MCF 10A (cell line): ENCODE data around the gene CEND1. TPM values are rescaled to one million over a fixed set of nuclear protein-coding genes. Genes with fewer than 3 reads are reported as not detected.

Source experiments
- BruUV-seq: library from RNA; stranded (reverse); fragments of 400-500 nt; replicated peaks from 2 replicates; lab custom pipeline; 2021; lab: Mats Ljungman, UMichigan
- CTCF ChIA-PET: fragments of 300-600 bp; sonication (Branson Sonifier 250); formaldehyde crosslinking; extraction: SDS; loops from one replicate; lab custom pipeline; 2021; ENCODE audit warnings: antibody characterized with exemption, inconsistent platforms; lab: Yijun Ruan, JAX
- POLR2A ChIA-PET: fragments of 300-600, 350-650 bp; sonication (Branson Sonifier 250); formaldehyde crosslinking; extraction: SDS; loops from one replicate; lab custom pipeline; 2020; ENCODE audit warnings: antibody characterized with exemption, inconsistent platforms; lab: Yijun Ruan, JAX
- DNase-seq: peaks from one replicate; pipeline ENCODE4 v3.0.0-alpha.2; 2018; ENCODE audit not compliant: unreplicated experiment
- H3K27ac Mint-ChIP-seq: one replicate; pipeline ENCODE4 v1.8.0; 2022; ENCODE audit warnings: mild to moderate bottlenecking, low read depth, mixed read lengths; ENCODE audit not compliant: unreplicated experiment
- H3K27me3 Mint-ChIP-seq: one replicate; pipeline ENCODE4 v1.8.0; 2022; ENCODE audit warnings: mixed read lengths; ENCODE audit not compliant: insufficient read depth, unreplicated experiment
- H3K36me3 Mint-ChIP-seq: one replicate; pipeline ENCODE4 v1.8.0; 2022; ENCODE audit warnings: mild to moderate bottlenecking, moderate library complexity, mixed read lengths; ENCODE audit not compliant: insufficient read depth, unreplicated experiment
- H3K4me1 Mint-ChIP-seq: one replicate; pipeline ENCODE4 v1.8.0; 2022; ENCODE audit warnings: mixed read lengths; ENCODE audit not compliant: insufficient read depth, unreplicated experiment
- H3K4me3 Mint-ChIP-seq: one replicate; pipeline ENCODE4 v1.8.0; 2022; ENCODE audit warnings: mild to moderate bottlenecking, moderate library complexity, mixed read lengths; ENCODE audit not compliant: unreplicated experiment
- H3K9me3 Mint-ChIP-seq: one replicate; pipeline ENCODE4 v1.8.0; 2022; ENCODE audit warnings: mixed read lengths; ENCODE audit not compliant: unreplicated experiment
- CTCF ChIP-seq: fragments of 200-600 bp; IDR thresholded peaks from one replicate; pipeline ENCODE4 v1.8.0; 2022; ENCODE audit warnings: antibody characterized with exemption, mild to moderate bottlenecking; ENCODE audit not compliant: unreplicated experiment
- intact Hi-C: fragments of 100-400 bp; cut with micrococcal nuclease; formaldehyde crosslinking; loops from 2 replicates; pipeline ENCODE4 v1.14.1; 2022
- total RNA-seq: library from RNA; stranded (reverse); gene quantifications from 2 replicates; pipeline ENCODE4 v1.2.3, GENCODE V29; 2022

The CEND1 gene
- total RNA-seq, 1 experiment from 2014 or later, result not detected

DNA sequence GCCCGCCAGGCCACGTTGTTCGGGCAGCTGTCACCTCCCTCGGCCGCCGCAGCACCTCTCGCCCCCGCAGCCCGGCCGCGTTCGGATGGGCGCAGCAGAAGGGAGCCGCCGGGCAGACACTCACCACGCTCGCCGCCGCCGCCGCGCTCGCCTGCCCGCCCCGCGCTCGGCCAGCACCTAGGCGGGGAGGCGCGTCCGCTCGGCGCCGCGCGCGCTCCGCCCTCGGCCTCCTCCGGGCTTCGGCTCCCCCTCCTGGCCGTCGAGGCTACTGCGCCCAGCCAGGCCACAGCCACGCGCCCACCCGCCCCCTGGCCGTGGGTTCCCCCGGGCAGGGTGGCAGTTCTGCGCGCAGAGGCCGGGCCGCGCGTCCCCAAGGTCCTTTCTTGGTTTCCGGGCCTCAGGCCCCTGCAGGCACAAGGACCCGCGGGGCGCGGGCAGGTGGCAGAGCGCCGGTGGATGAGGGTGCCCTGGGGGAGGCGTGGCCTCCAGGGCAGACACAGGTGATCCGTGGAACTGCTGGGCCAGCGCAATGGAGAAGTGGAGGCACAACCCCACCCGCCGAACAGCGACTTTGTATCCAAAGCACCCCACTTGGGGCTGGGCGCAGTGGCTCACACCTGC is 8.3 kb upstream of the CEND1 start, which contains the start of gene SLC25A22:
TSS of gene SLC25A22 (minus strand) at position 189 of the 621 bp plus-strand sequence. CDS start 3,275 bp downstream, outside the sequence.
- peaks cover 25% of the 10 kb centered on the region for H3K36me3 Mint-ChIP-seq
- ChIA-PET POLR2A (interaction anchor here (0.8 to 3.8 kb wide), 5 partner anchors 9 to 22 kb away, joined by 3 to 41 read pairs (median 23); partner anchors contain the start of genes GATD1, PNPLA2 and RPLP2), CTCF (interaction anchor here (0.6 to 1.3 kb wide), 5 partner anchors 16 to 190 kb away, joined by 3 to 4 read pairs (median 3); no protein-coding TSS in a partner anchor)
- BruUV-seq, result no TSS peak
- peak within 1 kb of the TSS; percentile 94 for H3K27ac Mint-ChIP-seq
- H3K4me1 Mint-ChIP-seq, result no peaks in the 10 kb centered on the region
- H3K9me3 Mint-ChIP-seq, result no peaks in the 10 kb centered on the region
- H3K27me3 Mint-ChIP-seq, result no peaks in the 10 kb centered on the region
- TF ChIP-seq CTCF, result peak; percentile 88
- intact Hi-C loops, result loop anchor here (5.0 kb wide), 1 partner anchor 36 kb away; no protein-coding TSS in a partner anchor
- peak; percentile 74 for DNase-seq
- peak within 1 kb of the TSS; percentile 84 for H3K4me3 Mint-ChIP-seq

GRCh38 chr11:797296-798092 is 7.6 kb upstream of the CEND1 start:
- CTCF ChIA-PET, result interaction anchor here (0.6 to 1.3 kb wide), 4 partner anchors 21 to 190 kb away, joined by 3 to 4 read pairs (median 3); partner anchors contain the start of gene TALDO1
- intact Hi-C loops, result loop anchor here (2.0 to 5.0 kb wide), 2 partner anchors 35 to 135 kb away; no protein-coding TSS in a partner anchor
- peak; percentile 64 for DNase-seq
- Mint-ChIP-seq H3K36me3 (peaks cover 28% of the 10 kb centered on the region), H3K4me1 (no peaks in the 10 kb centered on the region), H3K9me3 (no peaks in the 10 kb centered on the region), H3K27me3 (no peaks in the 10 kb centered on the region), H3K27ac (peak overlapping the region; percentile 94), H3K4me3 (peak overlapping the region; percentile 84)
- POLR2A ChIA-PET, result interaction anchor here (0.6 to 3.8 kb wide), 18 partner anchors 8 to 1295 kb away, joined by 3 to 41 read pairs (median 6); partner anchors contain the start of genes GATD1, PNPLA2, RPLP2 and TALDO1
- BruUV-seq, result no TSS peak
- no peak for TF ChIP-seq CTCF

GRCh38 chr11:796565-797295 is 6.8 kb upstream of the CEND1 start:
- BruUV-seq, result no TSS peak
- Mint-ChIP-seq H3K9me3 (no peaks in the 10 kb centered on the region), H3K4me1 (no peaks in the 10 kb centered on the region), H3K4me3 (peak overlapping the region; percentile 84), H3K27me3 (no peaks in the 10 kb centered on the region), H3K27ac (peak overlapping the region; percentile 94), H3K36me3 (peaks cover 28% of the 10 kb centered on the region)
- no peak for DNase-seq
- no peak for TF ChIP-seq CTCF
- intact Hi-C loops, result loop anchor here (2.0 to 5.0 kb wide), 2 partner anchors 34 to 134 kb away; no protein-coding TSS in a partner anchor
- POLR2A ChIA-PET, result interaction anchor here (0.6 to 3.8 kb wide), 22 partner anchors 7 to 1296 kb away, joined by 3 to 41 read pairs (median 6); partner anchors contain the start of genes CD151, GATD1, PNPLA2 and RPLP2
- CTCF ChIA-PET, result interaction anchor here (0.5 to 1.8 kb wide), 4 partner anchors 13 to 254 kb away, joined by 3 to 4 read pairs (median 3); partner anchors contain the start of gene TALDO1
